HEK293 (cell line): ENCODE measurements around the gene TMEM184B.

Experiments
- CTCF ChIA-PET: fragments of 350-600 bp; formaldehyde crosslinking; extraction: SDS; loops from one replicate; lab custom pipeline; 2021; ENCODE audit warnings: antibody characterized with exemption; lab: Yijun Ruan, JAX
- POLR2A ChIA-PET: fragments of 300-600 bp; formaldehyde crosslinking; extraction: SDS; loops from one replicate; lab custom pipeline; 2020; ENCODE audit warnings: antibody characterized with exemption, inconsistent platforms; lab: Yijun Ruan, JAX
- H3K27ac ChIP-seq: fragments of 200-500 bp; sonication (Bioruptor generic); 2 replicates; pipeline ENCODE4 v1.5.1; 2014; ENCODE audit warnings: low read depth, low read length, control low read depth, inconsistent platforms; ENCODE audit errors: extremely low read depth
- H3K36me3 ChIP-seq, 2 experiments: fragments of 200-500 bp in 1 of 2; sonication (Bioruptor generic) in 1 of 2; 1 replicate in 1 of 2; 2 replicates in 1 of 2; pipeline ENCODE4 v1.5.1; 2014 to 2017; ENCODE audit warnings: inconsistent platforms in 2 of 2, low read length in 2 of 2; ENCODE audit not compliant: control insufficient read depth in 2 of 2, insufficient read depth in 1 of 2
- H3K4me1 ChIP-seq: fragments of 200-500 bp; sonication (Bioruptor generic); 2 replicates; pipeline ENCODE4 v1.5.1; 2014; ENCODE audit warnings: mild to moderate bottlenecking, low read length, inconsistent platforms; ENCODE audit not compliant: control insufficient read depth, insufficient read depth
- H3K4me3 ChIP-seq: 2 replicates; pipeline ENCODE4 v1.5.1; 2011; ENCODE audit warnings: low read depth, mild to moderate bottlenecking, control low read depth, low read length, moderate library complexity
- H3K9me3 ChIP-seq: fragments of 200-500 bp; sonication (Bioruptor generic); 2 replicates; pipeline ENCODE4 v1.5.1; 2014; ENCODE audit warnings: low read depth, low read length, inconsistent platforms; ENCODE audit not compliant: control insufficient read depth, insufficient read depth
- BCL11A ChIP-seq: fragments of 450-650 bp; formaldehyde crosslinking; IDR thresholded peaks from 2 replicates; pipeline ENCODE4 v1.5.1; 2016; ENCODE audit warnings: low read depth, missing biosample characterization, missing genetic modification characterization
- GLI2 ChIP-seq: fragments of 450-650 bp; formaldehyde crosslinking; IDR thresholded peaks from 2 replicates; pipeline ENCODE4; 2017; ENCODE audit warnings: missing biosample characterization, missing genetic modification characterization, low read depth, borderline replicate concordance
- GLIS1 ChIP-seq: fragments of 450-650 bp; formaldehyde crosslinking; IDR thresholded peaks from 2 replicates; pipeline ENCODE4 v1.5.1; 2016; ENCODE audit warnings: missing biosample characterization, missing genetic modification characterization
- GLIS2 ChIP-seq: fragments of 450-650 bp; formaldehyde crosslinking; IDR thresholded peaks from 2 replicates; pipeline ENCODE4 v1.5.1; 2016; ENCODE audit warnings: missing biosample characterization, missing genetic modification characterization
- IKZF3 ChIP-seq: fragments of 450-650 bp; IDR thresholded peaks from 2 replicates; pipeline ENCODE4 v1.5.0; 2018; ENCODE audit warnings: missing biosample characterization, mild to moderate bottlenecking, missing genetic modification characterization, moderate library complexity
- SCRT2 ChIP-seq: fragments of 450-650 bp; formaldehyde crosslinking; IDR thresholded peaks from 2 replicates; pipeline ENCODE4 v1.5.1; 2016; ENCODE audit warnings: missing biosample characterization, missing genetic modification characterization
- TSHZ1 ChIP-seq: fragments of 450-650 bp; formaldehyde crosslinking; IDR thresholded peaks from 2 replicates; pipeline ENCODE4 v1.5.1; 2016; ENCODE audit warnings: missing biosample characterization, missing genetic modification characterization, borderline replicate concordance
- ZBTB20 ChIP-seq: fragments of 450-650 bp; formaldehyde crosslinking; IDR thresholded peaks from 2 replicates; pipeline ENCODE4 v1.5.1; 2016; ENCODE audit warnings: missing biosample characterization, missing genetic modification characterization
- ZNF138 ChIP-seq: fragments of 450-650 bp; formaldehyde crosslinking; IDR thresholded peaks from 2 replicates; pipeline ENCODE4 v1.5.1; 2016; ENCODE audit warnings: missing biosample characterization, missing genetic modification characterization, borderline replicate concordance
- ZNF391 ChIP-seq: fragments of 450-650 bp; formaldehyde crosslinking; IDR thresholded peaks from 2 replicates; pipeline ENCODE4 v1.5.1; 2016; ENCODE audit warnings: low read depth, missing biosample characterization, missing genetic modification characterization, borderline replicate concordance
- ZNF544 ChIP-seq: fragments of 450-650 bp; formaldehyde crosslinking; IDR thresholded peaks from 2 replicates; pipeline ENCODE4 v1.5.0; 2017; ENCODE audit warnings: missing biosample characterization, missing genetic modification characterization
- ZNF555 ChIP-seq: fragments of 450-650 bp; formaldehyde crosslinking; conservative IDR thresholded peaks from 2 replicates; pipeline ENCODE4 v1.5.1; 2017; ENCODE audit warnings: missing biosample characterization, mild to moderate bottlenecking, missing genetic modification characterization, inconsistent platforms
- ZNF629 ChIP-seq: fragments of 450-650 bp; formaldehyde crosslinking; IDR thresholded peaks from 2 replicates; pipeline ENCODE4 v1.5.1; 2017; ENCODE audit warnings: missing biosample characterization, missing genetic modification characterization
- TF ChIP-seq, protein P1 (sequence below): fragments of 450-650 bp; formaldehyde crosslinking; IDR thresholded peaks from 2 replicates; pipeline ENCODE4 v1.5.1; 2016; ENCODE audit warnings: missing biosample characterization, missing genetic modification characterization

TMEM184B gene

DNA sequence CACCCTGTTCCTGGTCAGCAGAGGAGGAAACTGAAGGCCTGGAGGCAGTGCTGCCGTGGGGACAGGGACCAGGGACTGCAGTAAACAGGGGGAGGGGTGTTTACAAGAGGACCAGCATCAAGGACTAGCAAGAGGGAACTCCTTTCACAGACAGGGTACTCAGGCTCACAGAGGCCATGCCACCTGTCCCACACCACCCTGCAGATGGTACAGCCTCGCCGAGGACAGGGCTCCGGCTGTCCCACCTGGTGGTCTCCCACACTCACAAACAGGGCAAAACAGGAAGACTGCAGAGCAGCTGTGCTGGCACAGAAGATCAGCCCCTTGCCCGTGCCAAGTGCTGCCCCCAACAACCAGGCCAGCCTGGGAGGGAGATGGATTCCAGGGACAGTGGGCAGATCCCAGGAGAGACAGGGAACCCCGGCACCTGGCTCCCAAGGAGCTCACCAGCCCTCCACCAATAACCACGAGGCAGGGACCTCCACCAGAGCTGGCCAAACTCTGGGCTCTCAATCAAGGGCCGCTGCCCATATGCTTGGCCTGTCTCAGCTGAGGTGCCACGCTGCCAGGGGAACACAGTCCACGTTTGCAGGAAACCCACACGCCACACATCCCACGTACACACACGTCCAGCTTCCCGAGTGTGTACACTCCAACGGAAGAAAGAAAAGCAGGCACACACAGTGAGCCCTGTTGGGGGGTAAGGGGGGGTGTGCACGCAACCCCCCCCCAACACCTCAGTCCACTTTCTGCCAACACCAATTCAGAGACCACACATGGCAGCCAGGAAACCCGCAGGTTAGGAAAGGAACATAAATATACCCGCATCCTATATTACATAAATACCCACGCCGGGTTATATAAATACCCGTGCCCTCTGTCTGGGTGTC is 42.4 kb upstream of the TMEM184B start (continued):
- TF ChIP-seq, protein P1, sequence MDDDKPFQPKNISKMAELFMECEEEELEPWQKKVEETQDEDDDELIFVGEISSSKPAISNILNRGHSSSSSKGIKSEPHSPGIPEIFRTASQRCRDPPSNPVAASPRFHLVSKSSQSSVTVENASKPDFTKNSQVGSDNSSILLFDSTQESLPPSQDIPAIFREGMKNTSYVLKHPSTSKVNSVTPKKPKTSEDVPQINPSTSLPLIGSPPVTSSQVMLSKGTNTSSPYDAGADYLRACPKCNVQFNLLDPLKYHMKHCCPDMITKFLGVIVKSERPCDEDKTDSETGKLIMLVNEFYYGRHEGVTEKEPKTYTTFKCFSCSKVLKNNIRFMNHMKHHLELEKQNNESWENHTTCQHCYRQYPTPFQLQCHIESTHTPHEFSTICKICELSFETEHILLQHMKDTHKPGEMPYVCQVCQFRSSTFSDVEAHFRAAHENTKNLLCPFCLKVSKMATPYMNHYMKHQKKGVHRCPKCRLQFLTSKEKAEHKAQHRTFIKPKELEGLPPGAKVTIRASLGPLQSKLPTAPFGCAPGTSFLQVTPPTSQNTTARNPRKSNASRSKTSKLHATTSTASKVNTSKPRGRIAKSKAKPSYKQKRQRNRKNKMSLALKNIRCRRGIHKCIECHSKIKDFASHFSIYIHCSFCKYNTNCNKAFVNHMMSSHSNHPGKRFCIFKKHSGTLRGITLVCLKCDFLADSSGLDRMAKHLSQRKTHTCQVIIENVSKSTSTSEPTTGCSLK (tag by site-specific recombination), result no peak
- TF ChIP-seq IKZF3, result no peak
- TF ChIP-seq ZNF391 (tag by site-specific recombination), result peak; percentile 10; the same call in 1 of the 2 replicates
- TF ChIP-seq GLIS1 (tag by site-specific recombination), result peak; percentile 4; the same call in 1 of the 2 replicates

DNA sequence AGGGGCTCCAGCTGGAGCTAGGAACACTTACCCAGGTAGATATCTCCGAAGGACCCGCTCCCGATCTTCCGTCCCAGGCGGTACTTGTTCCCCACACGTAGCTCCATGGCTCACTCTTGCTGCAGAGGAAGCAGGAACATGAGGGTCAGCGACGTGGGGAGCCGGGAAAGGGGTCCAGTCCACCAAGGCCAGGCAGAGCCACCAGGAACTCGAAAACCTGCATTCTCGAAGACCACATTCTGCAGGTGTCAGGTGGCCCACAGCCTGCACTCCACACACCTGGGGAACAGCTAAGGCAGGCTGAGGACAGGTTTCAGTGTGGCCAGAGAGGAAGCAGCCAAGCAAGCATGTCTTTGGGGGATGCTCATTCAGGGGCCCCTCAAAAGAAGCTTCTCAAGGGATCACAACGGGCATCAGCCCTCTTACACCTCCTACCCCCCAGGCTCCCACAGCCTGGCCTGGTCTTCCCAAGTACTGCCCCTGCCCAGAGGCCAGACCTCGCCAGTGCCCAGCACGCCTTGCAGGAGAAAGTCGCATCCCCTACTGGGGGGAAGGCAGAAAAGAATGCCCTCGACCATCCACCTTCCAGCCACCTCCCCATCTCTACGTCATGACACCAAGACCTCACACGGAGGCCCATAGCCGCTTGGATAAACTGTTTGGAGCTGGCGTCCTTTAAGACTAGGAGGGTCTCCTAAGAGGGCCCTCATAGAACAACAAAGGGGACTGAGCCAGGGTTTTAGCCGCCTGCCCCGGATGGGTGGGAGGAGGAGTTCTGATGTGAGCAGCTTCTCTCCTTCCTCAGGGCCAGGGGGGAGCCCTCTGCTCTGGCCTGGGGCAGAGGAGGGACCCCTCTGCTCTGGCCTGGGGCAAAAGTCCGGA is 41.5 kb upstream of the TMEM184B start:
- POLR2A ChIA-PET, result interaction anchor here (0.5 to 0.9 kb wide), 3 partner anchors 329 to 614 kb away, joined by 3 to 5 read pairs (median 4); no protein-coding TSS in a partner anchor
- peak overlapping the region; percentile 100; the same call in 1 of the 2 replicates for H3K27ac ChIP-seq
- no peaks in the 10 kb centered on the region for H3K9me3 ChIP-seq
- H3K4me1 ChIP-seq, result peaks cover 23% of the 10 kb centered on the region
- H3K36me3 ChIP-seq, result peaks cover 12 to 62% of the 10 kb centered on the region in 2 experiments; a peak in 2 of 3 replicates
- CTCF ChIA-PET, result interaction anchor here (0.6 to 2.2 kb wide), 6 partner anchors 9 to 201 kb away, joined by 3 to 6 read pairs (median 3); no protein-coding TSS in a partner anchor
- H3K4me3 ChIP-seq, result peak overlapping the region; percentile 82
- TF ChIP-seq ZBTB20 (tag by site-specific recombination), result peak; percentile 93
- peak; percentile 55 for TF ChIP-seq GLIS1 (tag by site-specific recombination)
- no peak for TF ChIP-seq ZNF544 (tag by site-specific recombination)
- TF ChIP-seq BCL11A (tag by site-specific recombination), result no peak
- 0 out of 2 replicates have a peak, but pooled peaks have one; percentile 5 for TF ChIP-seq GLIS2 (tag by site-specific recombination)
- TF ChIP-seq TSHZ1 (tag by site-specific recombination), result no peak
- peak; percentile 14; the same call in 1 of the 2 replicates for TF ChIP-seq SCRT2 (tag by site-specific recombination)
- TF ChIP-seq IKZF3, result no peak
- no peak for TF ChIP-seq ZNF138 (tag by site-specific recombination)
- TF ChIP-seq GLI2 (tag by site-specific recombination), result no peak
- 0 out of 2 replicates have a peak, but pooled peaks have one; percentile 17 for TF ChIP-seq ZNF629 (tag by site-specific recombination)
- no peak for TF ChIP-seq ZNF555 (tag by site-specific recombination)
